H1 (cell line): ENCODE measurements around the gene LHFPL6. TPM values are rescaled to one million over a fixed set of nuclear protein-coding genes. Genes with fewer than 3 reads are reported as not detected.

Experiments used
- BACH1 ChIP-seq: IDR thresholded peaks from 2 replicates; pipeline ENCODE4 v1.6.1; 2012; ENCODE audit warnings: low read length, improper control_type of control experiment
- CHD7 ChIP-seq: fragments of 300-600 bp; sonication (generic); IDR thresholded peaks from 2 replicates; pipeline ENCODE4 v1.7.1; 2012; ENCODE audit warnings: low read length, moderate library complexity, mild to moderate bottlenecking, inconsistent platforms; ENCODE audit not compliant: insufficient replicate concordance
- HDAC2 ChIP-seq, 2 experiments: fragments of 300-600 bp in 1 of 2; sonication (generic) in 1 of 2; IDR thresholded peaks; 2 replicates each; pipeline ENCODE4 v1.6.1; 2011 to 2012; ENCODE audit warnings: low read depth in 2 of 2, low read length in 2 of 2, mild to moderate bottlenecking in 2 of 2, moderate library complexity in 2 of 2, borderline replicate concordance in 1 of 2, inconsistent platforms in 1 of 2
- MAX ChIP-seq: IDR thresholded peaks from 2 replicates; pipeline ENCODE4 v1.6.1; 2012; ENCODE audit warnings: inconsistent platforms
- SP2 ChIP-seq: IDR thresholded peaks from 2 replicates; pipeline ENCODE4 v1.6.1; 2012; ENCODE audit warnings: mild to moderate bottlenecking, low read length, inconsistent platforms
- SP4 ChIP-seq: IDR thresholded peaks from 2 replicates; pipeline ENCODE4 v1.6.1; 2012; ENCODE audit warnings: low read length, inconsistent platforms
- polyA plus RNA-seq, 7 experiments: library from polyadenylated mRNA; depleted of rRNA in 3 of 7; stranded (reverse) in 5 of 7; unstranded in 2 of 7; fragments of >200 nt in 5 of 7; fragments of 200-250 nt in 2 of 7; gene quantifications; 1 replicate in 5 of 7; 2 replicates in 1 of 7; 4 replicates in 1 of 7; pipeline versions ENCODE4 v1.2.1 to v1.2.3, GENCODE V29; 2011 to 2013; ENCODE audit warnings: missing spikeins in 2 of 7, mixed read lengths in 2 of 7
- total RNA-seq: library from RNA; stranded (reverse); fragmentation: NEBNext Ultra II Directional; extraction: Animal tissue kit (Norgen Biotek cat#: 25700); gene quantifications from 2 replicates; pipeline ENCODE4 v1.2.1, GENCODE V29; 2021

Gene LHFPL6
- total and polyA plus RNA-seq, 2 of the 8 experiments (the other 6 are each of a cell fraction or from before 2014, with no cell fraction given) = 7.6 to 17.0 TPM

- TF ChIP-seq CHD7 (peak; percentile 91), SP4 (peak; percentile 67; the same call in 1 of the 2 replicates), SP2 (no peak), HDAC2 (IDR thresholded peaks at IDR 0.05; ENCODE audit: borderline replicate concordance in 1 of 2, low read depth in 2 of 2, low read length in 2 of 2) (peak; percentile 37 to 39; a peak in 1 of 4 replicates), BACH1 (no peak), MAX (no peak)
These were observed 217.3 kb downstream of the LHFPL6 start (continued) for GRCh38 chr13:39385621-39386231.
